ENCODE data around the gene LRRC49. TPM values are rescaled to one million over a fixed set of nuclear protein-coding genes. Genes with fewer than 3 reads are reported as not detected.
A peak's percentile ranks its signal among the peaks of the same experiment; 100 is the strongest.

Gene LRRC49
- polyA plus RNA-seq, 2 of the 4 experiments (the other 2 are of a cell fraction): 10.0 to 14.3 TPM

DNA sequence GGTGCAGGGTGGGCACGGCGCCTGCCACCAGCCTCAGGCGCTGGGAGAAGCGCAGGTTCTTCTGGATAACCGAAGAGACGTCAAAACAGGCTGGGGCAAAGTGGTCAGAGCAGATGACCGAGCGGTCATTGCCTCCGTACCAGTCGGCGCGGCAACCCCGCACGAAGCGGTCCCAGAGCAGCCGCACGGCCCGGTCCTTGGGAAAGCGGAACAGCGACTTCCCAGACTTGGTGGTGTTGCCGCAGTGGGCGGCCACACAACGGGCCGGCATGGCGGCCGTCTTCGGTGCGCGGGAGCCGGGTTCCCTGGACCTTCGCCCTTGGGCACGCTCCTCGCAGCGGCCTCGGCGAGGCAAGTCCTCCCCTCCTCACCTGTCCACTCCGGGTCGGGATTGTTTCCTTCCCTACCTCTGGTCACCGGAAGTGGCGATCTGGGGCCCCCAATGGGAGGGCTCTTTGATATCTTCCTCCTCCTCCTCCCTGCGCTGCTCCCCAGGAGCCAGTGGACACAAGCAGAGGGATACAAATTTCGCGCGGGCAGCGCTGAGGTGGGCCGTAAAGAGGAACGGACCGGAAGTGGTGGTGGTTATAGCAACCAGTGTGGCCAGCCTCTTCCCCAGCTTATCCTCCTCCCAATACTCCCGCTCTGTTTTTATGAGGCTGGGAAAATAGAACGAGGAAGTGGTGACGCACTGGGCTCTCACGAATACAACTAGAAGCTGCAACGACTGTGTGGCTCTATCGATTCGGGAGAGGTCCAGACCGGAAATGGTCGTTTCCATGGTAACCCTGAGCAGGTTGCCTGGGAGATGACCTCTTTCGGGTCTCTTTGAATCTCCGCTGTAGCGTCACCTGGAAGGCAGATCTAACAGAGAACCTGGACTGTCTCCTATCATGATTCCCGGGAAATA lies at the start of gene LRRC49, which contains the start of gene THAP10 (continued):
- TF ChIP-seq, protein P1, sequence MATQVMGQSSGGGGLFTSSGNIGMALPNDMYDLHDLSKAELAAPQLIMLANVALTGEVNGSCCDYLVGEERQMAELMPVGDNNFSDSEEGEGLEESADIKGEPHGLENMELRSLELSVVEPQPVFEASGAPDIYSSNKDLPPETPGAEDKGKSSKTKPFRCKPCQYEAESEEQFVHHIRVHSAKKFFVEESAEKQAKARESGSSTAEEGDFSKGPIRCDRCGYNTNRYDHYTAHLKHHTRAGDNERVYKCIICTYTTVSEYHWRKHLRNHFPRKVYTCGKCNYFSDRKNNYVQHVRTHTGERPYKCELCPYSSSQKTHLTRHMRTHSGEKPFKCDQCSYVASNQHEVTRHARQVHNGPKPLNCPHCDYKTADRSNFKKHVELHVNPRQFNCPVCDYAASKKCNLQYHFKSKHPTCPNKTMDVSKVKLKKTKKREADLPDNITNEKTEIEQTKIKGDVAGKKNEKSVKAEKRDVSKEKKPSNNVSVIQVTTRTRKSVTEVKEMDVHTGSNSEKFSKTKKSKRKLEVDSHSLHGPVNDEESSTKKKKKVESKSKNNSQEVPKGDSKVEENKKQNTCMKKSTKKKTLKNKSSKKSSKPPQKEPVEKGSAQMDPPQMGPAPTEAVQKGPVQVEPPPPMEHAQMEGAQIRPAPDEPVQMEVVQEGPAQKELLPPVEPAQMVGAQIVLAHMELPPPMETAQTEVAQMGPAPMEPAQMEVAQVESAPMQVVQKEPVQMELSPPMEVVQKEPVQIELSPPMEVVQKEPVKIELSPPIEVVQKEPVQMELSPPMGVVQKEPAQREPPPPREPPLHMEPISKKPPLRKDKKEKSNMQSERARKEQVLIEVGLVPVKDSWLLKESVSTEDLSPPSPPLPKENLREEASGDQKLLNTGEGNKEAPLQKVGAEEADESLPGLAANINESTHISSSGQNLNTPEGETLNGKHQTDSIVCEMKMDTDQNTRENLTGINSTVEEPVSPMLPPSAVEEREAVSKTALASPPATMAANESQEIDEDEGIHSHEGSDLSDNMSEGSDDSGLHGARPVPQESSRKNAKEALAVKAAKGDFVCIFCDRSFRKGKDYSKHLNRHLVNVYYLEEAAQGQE (IDR thresholded peaks at IDR 0.05): no peak
- no peak for TF ChIP-seq CEBPB (IDR thresholded peaks at IDR 0.05)
- no peak for TF ChIP-seq NFE2L2 (conservative IDR thresholded peaks at IDR 0.05; ENCODE audit: low read length)
- TF ChIP-seq, protein P2, sequence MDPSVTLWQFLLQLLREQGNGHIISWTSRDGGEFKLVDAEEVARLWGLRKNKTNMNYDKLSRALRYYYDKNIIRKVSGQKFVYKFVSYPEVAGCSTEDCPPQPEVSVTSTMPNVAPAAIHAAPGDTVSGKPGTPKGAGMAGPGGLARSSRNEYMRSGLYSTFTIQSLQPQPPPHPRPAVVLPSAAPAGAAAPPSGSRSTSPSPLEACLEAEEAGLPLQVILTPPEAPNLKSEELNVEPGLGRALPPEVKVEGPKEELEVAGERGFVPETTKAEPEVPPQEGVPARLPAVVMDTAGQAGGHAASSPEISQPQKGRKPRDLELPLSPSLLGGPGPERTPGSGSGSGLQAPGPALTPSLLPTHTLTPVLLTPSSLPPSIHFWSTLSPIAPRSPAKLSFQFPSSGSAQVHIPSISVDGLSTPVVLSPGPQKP (IDR thresholded peaks at IDR 0.05; ENCODE audit: low read depth, low read length): 0 out of 2 replicates have a peak, but pooled peaks have one; percentile 42
- peak; percentile 85 for TF ChIP-seq KDM5A (IDR thresholded peaks at IDR 0.05)
- 0 out of 2 replicates have a peak, but pooled peaks have one; percentile 86 for TF ChIP-seq KDM1A (IDR thresholded peaks at IDR 0.05; ENCODE audit: low read depth)
- peak; percentile 11; the same call in 1 of the 3 replicates for TF ChIP-seq SMC3 (IDR thresholded peaks at IDR 0.05)
- 0 out of 2 replicates have a peak, but pooled peaks have one; percentile 39 for TF ChIP-seq HOXB13 (CRISPR knock-in tag; IDR thresholded peaks at IDR 0.05; ENCODE audit: low read depth)
- TF ChIP-seq HDAC2 (IDR thresholded peaks at IDR 0.05): peak; percentile 79; the same call in 1 of the 2 replicates
- TF ChIP-seq CHD4 (IDR thresholded peaks at IDR 0.05; ENCODE audit: borderline replicate concordance): no peak
- no peak for TF ChIP-seq FOXS1 (CRISPR knock-in tag; IDR thresholded peaks at IDR 0.05)
- TF ChIP-seq EP300 (IDR thresholded peaks at IDR 0.05): no peak
- no peak for TF ChIP-seq RCOR1 (IDR thresholded peaks at IDR 0.05; ENCODE audit: low read depth, low read length)
- TF ChIP-seq ZFP36 (IDR thresholded peaks at IDR 0.05; ENCODE audit: borderline replicate concordance, partially characterized antibody): no peak
- TF ChIP-seq ZSCAN20 (CRISPR knock-in tag; IDR thresholded peaks at IDR 0.05): no peak
- TF ChIP-seq NPAS2 (CRISPR knock-in tag; IDR thresholded peaks at IDR 0.05; ENCODE audit: borderline replicate concordance): no peak
- TF ChIP-seq, protein P3, sequence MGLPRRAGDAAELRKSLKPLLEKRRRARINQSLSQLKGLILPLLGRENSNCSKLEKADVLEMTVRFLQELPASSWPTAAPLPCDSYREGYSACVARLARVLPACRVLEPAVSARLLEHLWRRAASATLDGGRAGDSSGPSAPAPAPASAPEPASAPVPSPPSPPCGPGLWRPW (IDR thresholded peaks at IDR 0.05): no peak
- TF ChIP-seq GATA3 (IDR thresholded peaks at IDR 0.05; ENCODE audit: borderline replicate concordance): no peak
- TF ChIP-seq, protein P4, sequence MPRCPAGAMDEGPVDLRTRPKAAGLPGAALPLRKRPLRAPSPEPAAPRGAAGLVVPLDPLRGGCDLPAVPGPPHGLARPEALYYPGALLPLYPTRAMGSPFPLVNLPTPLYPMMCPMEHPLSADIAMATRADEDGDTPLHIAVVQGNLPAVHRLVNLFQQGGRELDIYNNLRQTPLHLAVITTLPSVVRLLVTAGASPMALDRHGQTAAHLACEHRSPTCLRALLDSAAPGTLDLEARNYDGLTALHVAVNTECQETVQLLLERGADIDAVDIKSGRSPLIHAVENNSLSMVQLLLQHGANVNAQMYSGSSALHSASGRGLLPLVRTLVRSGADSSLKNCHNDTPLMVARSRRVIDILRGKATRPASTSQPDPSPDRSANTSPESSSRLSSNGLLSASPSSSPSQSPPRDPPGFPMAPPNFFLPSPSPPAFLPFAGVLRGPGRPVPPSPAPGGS (IDR thresholded peaks at IDR 0.05): peak; percentile 57; the same call in 2 of the 3 replicates
- TF ChIP-seq ZC3H11A (IDR thresholded peaks at IDR 0.05): no peak
- TF ChIP-seq MAZ (IDR thresholded peaks at IDR 0.05; ENCODE audit: borderline replicate concordance, low read depth, low read length): no peak; the same call in 1 of the 2 replicates
- TF ChIP-seq, protein P5, sequence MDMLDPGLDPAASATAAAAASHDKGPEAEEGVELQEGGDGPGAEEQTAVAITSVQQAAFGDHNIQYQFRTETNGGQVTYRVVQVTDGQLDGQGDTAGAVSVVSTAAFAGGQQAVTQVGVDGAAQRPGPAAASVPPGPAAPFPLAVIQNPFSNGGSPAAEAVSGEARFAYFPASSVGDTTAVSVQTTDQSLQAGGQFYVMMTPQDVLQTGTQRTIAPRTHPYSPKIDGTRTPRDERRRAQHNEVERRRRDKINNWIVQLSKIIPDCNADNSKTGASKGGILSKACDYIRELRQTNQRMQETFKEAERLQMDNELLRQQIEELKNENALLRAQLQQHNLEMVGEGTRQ (IDR thresholded peaks at IDR 0.05): no peak
- no peak for TF ChIP-seq BHLHE40 (IDR thresholded peaks at IDR 0.05; ENCODE audit: low read depth, low read length)
- no peak for TF ChIP-seq ZNF302 (CRISPR knock-in tag; IDR thresholded peaks at IDR 0.05)
- no peak for TF ChIP-seq FOSB (CRISPR knock-in tag; IDR thresholded peaks at IDR 0.05)
- peak in 1 of 2 experiments; percentile 68; a peak in 4 of 5 replicates for TF ChIP-seq JUN (IDR thresholded peaks at IDR 0.05)
- TF ChIP-seq HOXB5 (CRISPR knock-in tag; IDR thresholded peaks at IDR 0.05): peak; percentile 68

Measured in A549 (cell line).